SK-N-SH (cell line): ENCODE measurements around the gene DUS4L. TPM values are rescaled to one million over a fixed set of nuclear protein-coding genes. Genes with fewer than 3 reads are reported as not detected.

ENCODE experiments used
- CTCF ChIA-PET: fragments of 300-600, 350-600 bp; formaldehyde crosslinking; extraction: SDS; loops from one replicate; lab custom pipeline; 2021; lab: Yijun Ruan, JAX
- POLR2A ChIA-PET: fragments of 350-600 bp; sonication (Branson Sonifier 250); formaldehyde crosslinking; extraction: SDS; loops from one replicate; lab custom pipeline; 2020; ENCODE audit warnings: antibody characterized with exemption, inconsistent platforms; lab: Yijun Ruan, JAX
- DNase-seq: peaks from one replicate; pipeline ENCODE4 v3.0.0; 2012
- H2AFZ ChIP-seq: fragments of 200-600 bp; sonication (generic); 2 replicates; pipeline ENCODE4 v1.8.1; 2016; ENCODE audit warnings: antibody characterized with exemption, mild to moderate bottlenecking, low read depth
- H3F3A ChIP-seq: fragments of 200-600 bp; sonication (generic); replicated peaks from 2 replicates; pipeline ENCODE3; 2016; ENCODE audit warnings: antibody characterized with exemption, mild to moderate bottlenecking; ENCODE audit not compliant: insufficient read depth
- H3K27ac ChIP-seq, 2 experiments: fragments of 200-500 bp in 1 of 2; fragments of 200-600 bp in 1 of 2; sonication (Bioruptor generic) in 1 of 2; sonication (generic), shearing (Covaris generic) in 1 of 2; 2 replicates each; pipeline versions ENCODE4 v1.5.1 to v1.6.1; 2014 to 2016; ENCODE audit warnings: low read depth in 2 of 2, inconsistent platforms in 1 of 2, low read length in 1 of 2, mild to moderate bottlenecking in 1 of 2, mixed read lengths in 1 of 2
- H3K27me3 ChIP-seq: fragments of 200-600 bp; sonication (generic), shearing (Covaris generic); 2 replicates; pipeline ENCODE4 v1.6.1; 2016; ENCODE audit warnings: mixed run types; ENCODE audit not compliant: insufficient read depth
- H3K36me3 ChIP-seq, 2 experiments: fragments of 200-500 bp in 1 of 2; fragments of 200-600 bp in 1 of 2; sonication (Bioruptor generic) in 1 of 2; sonication (generic) in 1 of 2; replicated peaks in 1 of 2; 2 replicates each; pipeline versions ENCODE3 to v1.5.1; 2014 to 2016; ENCODE audit warnings: low read length in 1 of 2, mild to moderate bottlenecking in 1 of 2; ENCODE audit not compliant: insufficient read depth in 2 of 2, control insufficient read depth in 1 of 2
- H3K4me1 ChIP-seq, 2 experiments: fragments of 200-500 bp in 1 of 2; fragments of 200-600 bp in 1 of 2; sonication (Bioruptor generic) in 1 of 2; sonication (generic), shearing (Covaris generic) in 1 of 2; 2 replicates each; pipeline versions ENCODE4 v1.5.1 to v1.6.1; 2014 to 2016; ENCODE audit warnings: low read depth in 1 of 2, low read length in 1 of 2, mixed run types in 1 of 2; ENCODE audit not compliant: insufficient read depth in 2 of 2, control insufficient read depth in 1 of 2
- H3K4me2 ChIP-seq: fragments of 200-600 bp; sonication (generic), shearing (Covaris generic); 2 replicates; pipeline ENCODE4 v1.6.1; 2017; ENCODE audit warnings: mixed run types
- H3K4me3 ChIP-seq, 2 experiments: fragments of 200-500 bp in 1 of 2; fragments of 200-600 bp in 1 of 2; sonication (Bioruptor generic) in 1 of 2; sonication (generic), shearing (Covaris generic) in 1 of 2; 2 replicates each; pipeline versions ENCODE4 v1.5.1 to v1.8.1; 2014 to 2016; ENCODE audit warnings: low read depth in 2 of 2, inconsistent platforms in 1 of 2, low read length in 1 of 2, mild to moderate bottlenecking in 1 of 2, mixed read lengths in 1 of 2, moderate library complexity in 1 of 2
- H3K79me2 ChIP-seq: fragments of 200-600 bp; sonication (generic); 2 replicates; pipeline ENCODE4 v1.8.1; 2017; ENCODE audit warnings: mild to moderate bottlenecking; ENCODE audit not compliant: insufficient read depth
- H3K9ac ChIP-seq: fragments of 200-600 bp; sonication (generic); 2 replicates; pipeline ENCODE4 v1.6.1; 2017; ENCODE audit warnings: mixed run types
- H3K9me2 ChIP-seq: fragments of 200-600 bp; sonication (generic); 2 replicates; pipeline ENCODE4 v1.6.1; 2017; ENCODE audit warnings: mixed run types
- H3K9me3 ChIP-seq: fragments of 200-600 bp; sonication (generic); 2 replicates; pipeline ENCODE4 v1.6.1; 2017; ENCODE audit warnings: mixed run types, mild to moderate bottlenecking, moderate library complexity
- H4K20me1 ChIP-seq: fragments of 200-600 bp; sonication (generic); 2 replicates; pipeline ENCODE4 v1.6.1; 2017; ENCODE audit warnings: mild to moderate bottlenecking, mixed run types; ENCODE audit not compliant: insufficient read depth
- CHD2 ChIP-seq: fragments of 150-350 bp; IDR thresholded peaks from 2 replicates; pipeline ENCODE4 v1.6.1; 2018; ENCODE audit warnings: low read length; ENCODE audit not compliant: partially characterized antibody
- ELF1 ChIP-seq: IDR thresholded peaks from 2 replicates; pipeline ENCODE4 v1.4.0; 2012
- EP300 ChIP-seq, 2 experiments: IDR thresholded peaks; 2 replicates each; pipeline versions ENCODE4 v1.4.0 to v1.6.1; 2012; ENCODE audit warnings: borderline replicate concordance in 1 of 2, low read depth in 1 of 2, low read length in 1 of 2
- FOXJ3 ChIP-seq: sonication (generic); formaldehyde crosslinking; IDR thresholded peaks from 2 replicates; pipeline ENCODE4 v1.5.1; 2020; ENCODE audit warnings: mild to moderate bottlenecking, missing genetic modification reagents
- FOXM1 ChIP-seq: IDR thresholded peaks from 2 replicates; pipeline ENCODE4 v1.4.0; 2012; ENCODE audit warnings: low read depth, mild to moderate bottlenecking
- GABPA ChIP-seq: IDR thresholded peaks from 2 replicates; pipeline ENCODE4 v1.4.0; 2012; ENCODE audit warnings: low read depth, mild to moderate bottlenecking
- GATA2 ChIP-seq: sonication (generic); formaldehyde crosslinking; IDR thresholded peaks from 2 replicates; pipeline ENCODE4 v1.5.0; 2020; ENCODE audit warnings: mild to moderate bottlenecking, missing genetic modification reagents
- JUND ChIP-seq: IDR thresholded peaks from 2 replicates; pipeline ENCODE4 v1.4.0; 2012
- MEF2A ChIP-seq: IDR thresholded peaks from 2 replicates; pipeline ENCODE4 v1.4.0; 2012; ENCODE audit warnings: low read depth, borderline replicate concordance
- NFIC ChIP-seq: IDR thresholded peaks from 2 replicates; pipeline ENCODE4 v1.4.0; 2012; ENCODE audit warnings: borderline replicate concordance
- NRF1 ChIP-seq: IDR thresholded peaks from 2 replicates; pipeline ENCODE4 v1.6.1; 2012; ENCODE audit warnings: low read depth, mild to moderate bottlenecking, low read length
- RAD21 ChIP-seq: IDR thresholded peaks from 2 replicates; pipeline ENCODE4 v1.6.1; 2012; ENCODE audit warnings: mild to moderate bottlenecking, low read length
- RCOR1 ChIP-seq: fragments of 150-350 bp; IDR thresholded peaks from 2 replicates; pipeline ENCODE4 v1.6.1; 2017; ENCODE audit warnings: antibody characterized with exemption, low read length
- RXRA ChIP-seq: IDR thresholded peaks from 2 replicates; pipeline ENCODE4 v1.4.0; 2012; ENCODE audit warnings: low read depth, mild to moderate bottlenecking, borderline replicate concordance
- SMC3 ChIP-seq: IDR thresholded peaks from 2 replicates; pipeline ENCODE4 v1.6.1; 2012; ENCODE audit warnings: low read depth, low read length, improper control_type of control experiment
- TCF12 ChIP-seq: IDR thresholded peaks from 2 replicates; pipeline ENCODE4 v1.4.0; 2012
- USF1 ChIP-seq: IDR thresholded peaks from 2 replicates; pipeline ENCODE4 v1.4.0; 2012; ENCODE audit warnings: low read depth, borderline replicate concordance
- WGBS: methylation state at CpG from one replicate; pipeline ENCODE4 v1.1.6; 2017; ENCODE audit warnings: low lambda C conversion rate; 5-methylcytosine and 5-hydroxymethylcytosine counted together
- polyA plus RNA-seq, 3 experiments: library from polyadenylated mRNA; depleted of rRNA; stranded (reverse); fragments of >200 nt; gene quantifications; 2 replicates each; pipeline ENCODE4 v1.2.3, GENCODE V29; 2012
- TF ChIP-seq, protein P1 (sequence below): IDR thresholded peaks from 2 replicates; pipeline ENCODE4 v1.6.1; 2012; ENCODE audit warnings: mild to moderate bottlenecking, low read depth, low read length, moderate library complexity

Gene DUS4L
- polyA plus RNA-seq, 1 of the 3 experiments (the other 2 are of a cell fraction), result 9.7 TPM

DNA sequence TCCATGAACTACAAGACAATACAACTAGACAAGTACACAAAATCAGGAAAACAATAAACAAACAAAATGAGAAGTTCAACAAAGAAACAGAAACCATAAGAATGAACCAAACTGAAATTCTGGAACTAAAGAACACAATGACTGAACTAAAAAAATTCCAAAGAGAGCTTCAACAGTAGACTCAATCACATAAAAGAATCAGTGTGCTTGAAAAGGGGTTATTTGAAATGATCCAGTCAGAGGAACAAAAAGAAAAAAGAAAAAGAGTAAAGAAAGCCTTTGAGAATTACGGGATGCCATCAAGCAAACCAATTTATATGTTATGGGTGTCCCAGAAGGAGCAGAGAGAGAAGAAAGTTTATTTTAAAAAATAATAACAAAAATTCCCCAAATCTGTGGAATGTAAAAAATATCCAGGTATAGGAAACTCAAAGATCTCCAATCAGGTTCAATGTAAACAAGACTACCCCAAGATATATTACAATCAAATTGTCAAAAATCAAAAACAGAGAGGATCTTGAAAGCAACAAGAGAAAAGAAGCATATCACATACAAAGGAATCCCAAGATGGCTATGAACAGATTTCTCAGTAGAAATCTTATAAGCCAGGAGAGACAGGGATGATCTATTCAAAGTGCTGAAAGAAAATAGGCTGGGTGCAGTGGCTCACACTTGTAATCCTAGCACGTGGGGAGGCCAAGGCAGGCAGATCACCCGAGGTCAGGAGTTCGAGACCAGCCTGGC lies 18.8 kb upstream of the DUS4L start:
- 92% methylated on average over 4 of the region's 4 CpGs for WGBS
- Histone ChIP-seq H3K9me2 (no peaks in the 10 kb centered on the region), H3K27me3 (no peaks in the 10 kb centered on the region), H2AFZ (no peak overlapping the region), H3K4me2 (no peak overlapping the region), H3K4me3 (no peak overlapping the region; a peak in 1 of 4 replicates), H3K79me2 (peaks cover 51% of the 10 kb centered on the region; the same call in 1 of the 2 replicates), H3K9me3 (peaks cover 15% of the 10 kb centered on the region), H3K9ac (no peak overlapping the region), H3K4me1 (no peaks in the 10 kb centered on the region), H3K27ac (no peak overlapping the region), H3F3A (no peaks in the 10 kb centered on the region), H4K20me1 (0 out of 2 replicates have a peak, but pooled peaks cover 4% of the 10 kb centered on the region), H3K36me3 (peaks cover 26 to 65% of the 10 kb centered on the region in 2 experiments)
- no peak for DNase-seq
- ChIA-PET POLR2A (no interaction called here), CTCF (interaction anchor here (1.0 to 1.4 kb wide), 2 partner anchors 14 to 82 kb away, joined by 3 to 4 read pairs; no protein-coding TSS in a partner anchor)
- TF ChIP-seq GATA2 (CRISPR knock-in tag) (no peak), SMC3 (no peak), TCF12 (no peak), GABPA (no peak), JUND (no peak), RAD21 (no peak)
- TF ChIP-seq, protein P1, sequence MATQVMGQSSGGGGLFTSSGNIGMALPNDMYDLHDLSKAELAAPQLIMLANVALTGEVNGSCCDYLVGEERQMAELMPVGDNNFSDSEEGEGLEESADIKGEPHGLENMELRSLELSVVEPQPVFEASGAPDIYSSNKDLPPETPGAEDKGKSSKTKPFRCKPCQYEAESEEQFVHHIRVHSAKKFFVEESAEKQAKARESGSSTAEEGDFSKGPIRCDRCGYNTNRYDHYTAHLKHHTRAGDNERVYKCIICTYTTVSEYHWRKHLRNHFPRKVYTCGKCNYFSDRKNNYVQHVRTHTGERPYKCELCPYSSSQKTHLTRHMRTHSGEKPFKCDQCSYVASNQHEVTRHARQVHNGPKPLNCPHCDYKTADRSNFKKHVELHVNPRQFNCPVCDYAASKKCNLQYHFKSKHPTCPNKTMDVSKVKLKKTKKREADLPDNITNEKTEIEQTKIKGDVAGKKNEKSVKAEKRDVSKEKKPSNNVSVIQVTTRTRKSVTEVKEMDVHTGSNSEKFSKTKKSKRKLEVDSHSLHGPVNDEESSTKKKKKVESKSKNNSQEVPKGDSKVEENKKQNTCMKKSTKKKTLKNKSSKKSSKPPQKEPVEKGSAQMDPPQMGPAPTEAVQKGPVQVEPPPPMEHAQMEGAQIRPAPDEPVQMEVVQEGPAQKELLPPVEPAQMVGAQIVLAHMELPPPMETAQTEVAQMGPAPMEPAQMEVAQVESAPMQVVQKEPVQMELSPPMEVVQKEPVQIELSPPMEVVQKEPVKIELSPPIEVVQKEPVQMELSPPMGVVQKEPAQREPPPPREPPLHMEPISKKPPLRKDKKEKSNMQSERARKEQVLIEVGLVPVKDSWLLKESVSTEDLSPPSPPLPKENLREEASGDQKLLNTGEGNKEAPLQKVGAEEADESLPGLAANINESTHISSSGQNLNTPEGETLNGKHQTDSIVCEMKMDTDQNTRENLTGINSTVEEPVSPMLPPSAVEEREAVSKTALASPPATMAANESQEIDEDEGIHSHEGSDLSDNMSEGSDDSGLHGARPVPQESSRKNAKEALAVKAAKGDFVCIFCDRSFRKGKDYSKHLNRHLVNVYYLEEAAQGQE, result no peak

DNA sequence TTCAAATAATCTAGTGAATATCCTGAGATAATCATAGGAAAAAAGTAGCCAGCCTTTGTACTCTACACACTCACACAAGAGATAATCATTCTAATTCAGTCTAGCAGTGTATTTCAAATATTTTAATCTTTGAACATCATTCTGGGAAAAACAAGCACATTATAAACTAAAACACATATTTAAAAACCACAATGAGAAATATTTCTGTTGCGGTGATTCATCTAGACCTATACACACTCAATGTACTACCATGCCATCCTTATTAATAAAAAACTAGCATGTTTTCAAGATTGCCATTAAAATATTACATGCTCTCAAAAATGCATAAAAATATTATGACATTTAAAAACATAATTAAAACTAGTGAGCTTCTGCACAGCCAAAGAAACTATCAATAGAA lies 11.8 kb upstream of the DUS4L start:
- no peak overlapping the region for H3K4me2 ChIP-seq
- H4K20me1 ChIP-seq, result no peaks in the 10 kb centered on the region
- no peak overlapping the region for H3K4me3 ChIP-seq
- H3F3A ChIP-seq, result peaks cover 4% of the 10 kb centered on the region
- 97% methylated on average over 1 of the region's 1 CpG for WGBS
- no peaks in the 10 kb centered on the region; a peak in 1 of 4 replicates for H3K4me1 ChIP-seq
- no peak for DNase-seq
- H3K79me2 ChIP-seq, result peaks cover 50% of the 10 kb centered on the region
- H3K9me3 ChIP-seq, result no peaks in the 10 kb centered on the region
- no peak overlapping the region for H3K27ac ChIP-seq
- no peaks in the 10 kb centered on the region for H3K27me3 ChIP-seq
- ChIA-PET CTCF (interaction anchor here (0.8 to 1.2 kb wide), 2 partner anchors 19 to 174 kb away, joined by 3 read pairs; no protein-coding TSS in a partner anchor), POLR2A (no interaction called here)
- no peaks in the 10 kb centered on the region for H3K9me2 ChIP-seq
- peaks cover 42 to 54% of the 10 kb centered on the region in 2 experiments for H3K36me3 ChIP-seq
- H3K9ac ChIP-seq, result no peak overlapping the region
- H2AFZ ChIP-seq, result no peak overlapping the region
- TF ChIP-seq ELF1, result no peak
- TF ChIP-seq SMC3, result no peak
- no peak for TF ChIP-seq NFIC
- no peak for TF ChIP-seq MEF2A
- no peak for TF ChIP-seq FOXJ3 (CRISPR knock-in tag)
- TF ChIP-seq RAD21, result no peak
- TF ChIP-seq CHD2, result no peak
- TF ChIP-seq, protein P1, result no peak
- TF ChIP-seq USF1, result no peak
- no peak for TF ChIP-seq RXRA
- TF ChIP-seq FOXM1, result no peak
- TF ChIP-seq NRF1, result no peak
- no peak for TF ChIP-seq GABPA
- TF ChIP-seq RCOR1, result no peak
- TF ChIP-seq EP300 (IDR thresholded peaks at IDR 0.05; ENCODE audit: borderline replicate concordance in 1 of 2, low read depth in 1 of 2, low read length in 1 of 2), result no peak
